ENCODE results near the gene PPP2CA.
A peak's percentile ranks its signal among the peaks of the same experiment; 100 is the strongest.
"Not testable (repeated sequence)": the region's sequence is repeated elsewhere in the genome, so short reads cannot be mapped to it uniquely, and the experiment has no call there.

Gene PPP2CA

DNA sequence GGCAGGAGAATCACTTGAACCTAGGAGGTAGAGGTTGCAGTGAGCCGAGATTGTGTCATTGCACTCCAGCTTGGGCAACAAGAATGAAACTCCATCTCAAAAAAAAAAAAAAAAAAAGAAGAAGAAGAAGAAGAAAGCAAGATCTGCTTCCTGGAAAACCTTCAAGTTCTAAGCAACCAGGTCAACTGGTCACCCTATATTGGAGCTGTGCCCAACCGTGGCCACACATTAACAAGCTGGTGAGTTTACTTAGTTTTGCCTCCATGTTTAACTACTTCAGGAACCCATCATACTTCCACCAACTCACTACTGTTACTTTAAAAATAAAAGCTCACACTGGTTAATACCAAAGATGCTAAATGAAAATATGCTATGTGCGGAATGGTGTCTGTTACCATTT lies 36.8 kb downstream of the PPP2CA start:
- DNase-seq: no peak

DNA sequence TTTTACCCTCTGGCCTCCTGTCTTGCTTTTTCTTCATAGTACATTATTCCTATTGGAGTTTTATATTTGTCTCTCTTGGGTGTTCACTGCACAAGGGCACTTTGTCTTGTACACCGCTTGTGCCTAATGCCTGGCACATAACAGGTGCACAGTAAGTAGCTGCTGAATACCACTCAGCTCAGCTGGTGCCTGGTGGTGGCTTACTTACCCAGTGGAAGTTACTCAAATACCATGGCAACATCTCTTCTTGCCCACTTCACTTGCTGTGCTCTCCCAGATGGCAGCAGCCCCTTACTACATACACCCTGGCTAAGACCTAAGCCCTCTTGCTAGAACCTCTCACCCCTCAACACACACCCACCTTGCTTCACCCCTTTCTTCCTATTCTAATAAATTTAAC lies 37.8 kb downstream of the PPP2CA start:
- no peak for DNase-seq

- DNase-seq: peak; percentile 79 to 84 (median 83)
These were observed 41.4 kb downstream of the PPP2CA start for GRCh38 chr5:134184155-134185135.

- DNase-seq: no peak
These were observed 42.4 kb downstream of the PPP2CA start for GRCh38 chr5:134183481-134183880.

GRCh38 chr5:134178096-134178419 lies 47.8 kb downstream of the PPP2CA start:
- DNase-seq: no peak

GRCh38 chr5:134177369-134178095 lies 48.3 kb downstream of the PPP2CA start:
- DNase-seq: no peak

- DNase-seq: peak; percentile 91 to 96 (median 94)
These were observed 49.1 kb downstream of the PPP2CA start, which contains the start of gene SKP1 for GRCh38 chr5:134176511-134177368. SKP1 (minus strand) TSS chr5:134176950; CDS start chr5:134174022, 2,928 bp downstream.

- DNase-seq: peak; percentile 1 to 35 (median 17)
These were observed 49.9 kb downstream of the PPP2CA start for GRCh38 chr5:134175921-134176510.

DNA sequence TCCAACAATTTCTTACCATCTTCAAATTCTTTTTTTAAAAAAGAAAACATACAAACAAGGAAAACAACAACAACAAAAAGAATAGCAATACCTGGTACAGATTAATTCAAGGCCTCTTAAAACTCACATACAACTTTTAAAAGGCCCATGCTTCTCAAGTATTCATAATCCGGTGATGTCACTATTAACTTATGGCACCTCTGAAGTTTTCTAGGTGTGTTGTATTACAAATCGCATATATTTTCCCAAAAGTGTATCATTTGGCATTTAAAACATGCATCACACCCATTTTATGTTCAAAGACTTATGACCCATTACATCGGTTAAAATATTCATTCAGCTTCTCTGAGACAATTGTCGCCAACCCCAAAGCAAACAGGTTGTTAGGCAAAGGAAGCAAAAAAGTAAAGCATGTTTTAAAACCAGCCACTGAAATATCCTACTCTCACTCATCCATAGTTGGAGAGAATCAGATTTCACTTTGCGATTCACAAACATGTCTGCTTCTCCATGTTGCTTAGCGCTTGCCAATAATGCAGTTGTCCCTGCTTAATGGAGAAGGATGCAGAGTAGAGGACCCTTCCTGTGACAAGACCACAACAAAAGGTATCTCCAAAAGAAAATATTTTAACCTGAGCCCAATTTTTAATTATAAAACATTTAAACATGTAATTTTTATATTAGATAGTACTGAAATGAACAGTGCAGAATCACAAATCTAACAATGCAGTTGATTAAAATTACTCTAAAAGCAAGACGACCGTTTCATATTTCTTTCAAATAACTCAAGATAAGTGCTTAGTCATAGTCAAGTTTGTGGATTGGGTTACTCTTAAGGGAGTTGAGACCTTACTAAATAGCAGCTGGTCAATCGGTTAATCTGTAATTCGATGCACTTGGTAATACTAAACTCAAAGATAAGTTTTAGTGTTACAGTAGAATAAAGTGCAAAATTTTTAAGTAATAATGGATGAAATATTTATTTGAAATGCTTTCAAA lies 50.7 kb downstream of the PPP2CA start:
- DNase-seq: peak in 2 of 4 experiments; percentile 17 to 19

GRCh38 chr5:134171972-134172371 lies 53.9 kb downstream of the PPP2CA start:
- DNase-seq: no peak

DNA sequence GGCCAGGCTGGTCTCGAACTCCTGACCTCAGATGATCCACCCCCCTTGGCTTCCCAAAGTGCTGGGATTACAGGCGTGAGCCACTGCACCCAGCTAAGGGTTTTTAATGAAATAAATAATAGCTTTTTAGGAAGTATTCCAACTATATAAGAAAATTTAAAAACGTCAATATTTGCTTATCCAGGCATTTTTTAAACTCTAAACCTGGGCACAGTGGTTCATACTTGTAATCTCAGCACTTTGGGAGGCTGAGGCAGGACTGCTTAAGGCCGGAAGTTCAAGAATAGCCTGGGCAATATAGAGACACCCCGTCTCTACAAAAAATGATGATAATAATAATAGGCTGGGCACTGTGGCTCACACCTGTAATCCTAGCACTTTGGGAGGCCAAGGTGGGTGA lies 63.3 kb downstream of the PPP2CA start:
- DNase-seq: no peak

DNA sequence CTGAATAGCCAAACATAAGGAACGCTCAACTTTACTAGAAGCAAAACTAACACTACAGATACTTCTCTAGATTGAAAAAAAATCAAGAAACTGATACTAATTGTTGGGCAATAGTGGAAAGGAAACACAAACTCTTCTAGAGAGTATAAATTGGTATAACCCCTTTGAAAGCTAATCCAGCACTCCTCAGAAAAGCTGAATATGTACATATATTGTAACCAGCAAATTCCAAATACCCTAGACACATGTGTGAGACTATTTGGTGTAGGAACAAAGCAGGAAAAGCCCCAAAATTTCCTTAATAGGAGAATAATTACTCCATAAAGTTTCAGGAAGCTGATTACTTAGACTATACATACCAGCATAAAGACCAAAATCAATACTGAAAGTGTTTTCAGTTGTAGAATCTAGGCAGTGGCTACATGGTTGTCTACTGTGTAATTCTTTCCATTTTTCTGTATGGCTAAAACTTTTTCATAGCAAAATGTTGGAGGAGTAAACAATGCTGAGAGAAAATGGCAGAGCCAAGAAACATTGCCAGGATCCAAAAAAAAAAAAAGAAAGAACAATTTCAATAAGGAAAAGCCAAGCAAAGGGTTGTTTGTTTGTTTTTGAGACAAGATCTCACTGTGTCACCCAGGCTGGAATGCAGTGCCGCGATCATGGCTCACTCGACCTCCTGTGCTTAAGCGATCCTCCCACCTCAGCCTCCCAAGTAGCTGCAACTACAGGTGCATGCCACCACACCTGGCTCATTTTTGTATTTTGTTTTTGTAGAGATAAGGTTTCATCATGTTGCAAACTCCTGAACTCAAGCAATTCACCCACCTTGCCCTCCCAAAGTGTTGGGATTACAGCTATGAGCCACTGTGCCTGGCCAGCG lies 64.1 kb downstream of the PPP2CA start:
- DNase-seq: no peak

- DNase-seq: no peak
These were observed 72.2 kb downstream of the PPP2CA start for GRCh38 chr5:134153657-134154056.

DNA sequence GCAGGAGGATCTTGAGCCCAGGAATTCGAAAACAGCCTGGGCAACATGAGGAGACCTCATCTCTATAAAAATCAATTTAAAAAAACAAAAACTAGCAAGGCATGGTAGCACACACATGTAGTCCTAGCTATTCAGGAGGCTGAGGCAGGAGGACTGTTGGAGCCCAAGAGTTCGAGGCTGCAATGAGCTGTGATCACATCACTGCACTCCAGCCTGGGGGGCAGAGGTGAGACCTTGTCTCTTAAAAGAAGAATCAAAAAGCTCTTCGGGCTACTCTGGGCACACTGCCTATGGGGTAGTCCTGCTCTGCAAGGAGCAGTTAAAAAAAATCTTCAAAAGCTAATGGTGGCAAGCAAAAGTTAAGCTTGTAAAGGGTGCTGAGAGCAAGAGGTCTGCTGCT lies 72.6 kb downstream of the PPP2CA start:
- no peak for DNase-seq

DNA sequence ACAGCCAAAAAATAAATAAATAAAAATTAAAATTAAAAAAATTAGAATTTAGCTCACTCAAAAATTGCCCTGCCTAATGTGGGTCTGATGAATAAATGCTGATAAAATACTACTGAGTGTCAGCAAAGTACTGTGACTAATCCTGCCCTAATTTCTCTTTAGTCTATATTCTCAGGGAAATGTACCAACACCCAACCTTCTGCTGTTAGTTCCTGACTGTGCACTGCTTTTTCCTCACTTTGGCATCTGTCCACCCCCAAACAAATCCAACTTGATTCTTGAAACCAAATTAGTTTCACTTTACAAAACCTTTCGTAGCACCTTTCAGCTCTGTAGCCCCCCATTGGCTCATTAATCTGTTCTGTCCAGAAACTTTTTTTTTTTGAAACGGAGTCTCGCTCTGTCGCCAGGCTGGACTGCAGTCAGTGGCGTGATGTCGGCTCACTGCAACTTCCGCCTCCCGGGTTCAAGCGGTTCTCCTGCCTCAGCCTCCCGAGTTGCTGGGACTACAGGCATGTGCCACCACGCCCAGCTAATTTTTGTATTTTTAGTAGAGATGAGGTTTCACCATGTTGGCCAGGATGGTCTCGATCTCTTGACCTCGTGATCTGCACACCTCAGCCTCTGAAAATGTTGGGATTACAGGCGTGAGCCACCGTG lies 73.6 kb downstream of the PPP2CA start:
- not testable (repeated sequence) for DNase-seq

DNA sequence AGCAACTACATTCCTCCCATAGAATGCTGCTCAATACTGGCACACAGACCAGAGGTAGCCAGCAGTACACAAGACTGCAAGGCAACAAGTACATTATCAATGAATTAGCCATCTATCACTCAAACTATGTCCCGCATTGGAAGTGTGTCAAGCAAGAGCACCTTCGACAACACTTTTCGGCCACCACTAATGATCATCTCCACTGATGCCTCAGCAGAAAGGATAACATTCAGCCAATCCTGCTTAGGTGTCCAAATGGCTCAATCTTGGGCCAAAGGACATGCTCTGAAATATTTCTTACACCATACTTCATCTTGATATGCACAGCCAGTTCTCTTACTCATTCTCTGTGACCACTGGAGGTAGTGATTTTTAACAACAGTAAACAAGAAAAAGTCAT lies 74.2 kb downstream of the PPP2CA start:
- DNase-seq: no peak

DNA sequence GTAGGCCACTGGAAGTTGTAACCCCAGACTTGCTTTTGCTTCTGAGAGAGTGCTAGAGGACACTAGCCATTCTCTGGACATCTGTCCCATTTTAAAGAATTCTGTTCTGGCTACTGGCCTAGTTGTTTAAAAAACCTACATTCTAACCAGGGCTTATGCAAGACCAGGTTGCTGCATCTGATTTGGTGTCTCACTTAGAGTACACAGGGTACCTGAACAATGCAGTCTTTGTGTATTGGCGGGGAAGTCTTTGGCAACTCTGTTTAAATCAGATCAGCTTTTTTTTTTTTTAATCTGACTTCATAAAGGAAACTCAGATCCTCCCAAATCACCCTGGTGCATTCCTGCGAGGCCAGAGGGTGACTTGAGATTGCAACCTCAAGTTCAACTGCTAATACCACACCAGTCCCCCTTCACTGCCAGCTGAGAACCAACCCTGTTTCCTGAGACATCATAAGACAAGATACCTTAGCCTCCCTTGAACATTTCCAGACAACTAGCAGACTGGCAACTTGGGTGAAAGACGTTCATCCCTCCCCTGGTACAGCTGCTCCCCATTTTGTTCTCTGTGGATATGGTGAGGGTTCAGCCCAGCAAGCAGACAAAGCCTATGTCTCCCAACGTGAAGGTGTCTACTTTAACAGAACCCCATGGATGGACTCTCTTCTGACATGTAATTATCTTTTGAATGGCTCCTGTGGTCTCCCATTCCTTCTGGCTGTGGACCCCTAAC lies 76.1 kb downstream of the PPP2CA start:
- no peak for DNase-seq

DNA sequence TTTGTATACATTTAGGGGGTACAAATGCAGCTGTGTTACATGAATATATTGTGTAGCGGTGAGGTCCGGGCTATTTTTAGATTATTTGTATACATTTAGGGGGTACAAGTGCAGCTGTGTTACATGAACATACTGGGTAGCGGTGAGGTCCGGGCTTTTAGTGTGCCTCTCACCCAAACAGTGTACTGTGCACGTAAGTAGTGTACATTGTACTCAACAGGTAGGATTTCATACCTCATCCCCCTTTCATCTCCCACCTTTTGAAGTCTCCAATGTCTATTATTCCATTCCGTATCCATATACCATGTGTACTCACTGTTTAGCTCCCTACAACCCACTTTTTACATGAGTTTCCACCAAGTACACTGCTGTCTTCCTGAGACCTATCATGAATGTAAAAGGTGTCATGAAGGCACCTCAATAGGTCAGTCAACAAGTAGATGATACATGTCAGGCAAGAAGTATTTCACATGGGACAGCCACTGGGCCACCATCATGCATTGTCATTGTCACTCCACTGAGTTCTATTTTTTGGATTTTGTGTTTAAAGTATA lies 76.8 kb downstream of the PPP2CA start:
- no peak for DNase-seq

Measured in suppressor macrophage (primary cell).